Globus pallidus (tissue), 1 donor: ENCODE results near the gene H6PD.

Experiments
- DNase-seq: peaks from one replicate; pipeline ENCODE4 v3.0.0-alpha.2; 2015; ENCODE audit warnings: low spot score

Gene H6PD

DNA sequence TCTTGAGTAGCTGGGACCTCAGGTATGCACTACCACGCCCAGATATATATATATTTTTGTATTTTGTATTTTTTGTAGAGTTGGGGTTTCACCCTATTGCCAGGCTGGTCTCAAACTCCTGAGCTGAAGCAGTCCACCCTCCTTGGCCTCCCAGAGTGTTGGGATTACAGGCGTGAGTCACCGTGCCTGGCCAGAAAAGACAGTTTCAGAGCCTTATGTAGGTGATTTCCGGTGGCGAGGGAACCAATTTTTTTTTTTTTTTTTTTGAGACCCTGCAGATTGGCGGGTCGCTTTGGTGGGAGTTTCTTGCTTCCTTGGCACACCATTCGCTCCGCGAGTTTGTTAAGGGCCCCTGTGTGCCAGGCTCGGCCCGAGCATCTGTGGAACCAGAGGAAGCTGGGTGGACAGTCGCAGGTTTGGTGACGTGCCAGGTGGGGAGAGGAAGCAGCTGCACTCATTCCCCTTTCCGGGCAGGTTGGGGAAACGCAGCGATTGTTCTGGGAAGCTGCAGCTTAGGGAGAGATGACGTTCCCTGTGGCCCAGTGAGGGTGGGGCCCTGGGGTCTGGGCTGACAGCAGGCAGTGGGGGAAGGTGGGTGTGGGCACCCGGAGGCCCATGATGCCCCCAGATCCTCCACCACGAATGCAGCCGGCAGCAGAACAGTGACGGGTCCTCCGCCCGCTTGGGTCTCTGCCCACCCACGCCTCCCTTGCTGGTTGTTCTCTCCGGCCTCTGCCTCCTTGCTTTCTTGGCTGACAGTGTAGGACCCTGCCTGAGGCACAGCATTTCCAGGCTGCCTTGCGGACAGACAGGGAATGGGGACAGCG, 83.2 kb downstream of the H6PD start:
- no peak for DNase-seq

DNA sequence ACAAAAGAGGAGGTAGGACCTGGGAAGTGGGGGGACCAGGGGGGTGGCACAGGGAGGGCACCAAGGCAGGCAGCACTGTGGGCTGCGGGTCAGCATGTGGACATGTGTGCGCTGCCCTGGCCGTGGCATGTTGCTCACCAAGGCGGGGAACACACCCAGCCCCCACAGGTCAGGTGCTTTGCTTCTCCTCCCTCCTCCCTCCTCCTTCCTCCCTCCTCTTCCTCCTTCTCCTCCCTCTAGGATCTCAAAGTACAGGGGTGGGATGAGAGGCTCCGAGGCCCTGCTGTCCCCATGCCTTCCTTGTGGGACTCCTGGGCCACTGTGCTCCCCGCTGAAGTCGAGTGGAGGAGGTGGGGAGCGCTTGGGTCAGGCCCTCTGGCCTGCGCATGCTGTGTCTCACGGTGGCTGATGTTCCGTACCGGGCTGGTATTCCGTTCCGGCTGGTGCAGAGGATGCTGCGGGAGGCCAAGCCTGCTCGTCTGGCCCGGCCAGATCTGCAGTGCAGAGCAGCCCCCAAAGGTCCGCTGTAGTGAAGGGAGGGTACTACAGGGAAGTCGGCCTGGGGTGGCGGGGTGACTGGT, 84.7 kb downstream of the H6PD start:
- no peak for DNase-seq

DNA sequence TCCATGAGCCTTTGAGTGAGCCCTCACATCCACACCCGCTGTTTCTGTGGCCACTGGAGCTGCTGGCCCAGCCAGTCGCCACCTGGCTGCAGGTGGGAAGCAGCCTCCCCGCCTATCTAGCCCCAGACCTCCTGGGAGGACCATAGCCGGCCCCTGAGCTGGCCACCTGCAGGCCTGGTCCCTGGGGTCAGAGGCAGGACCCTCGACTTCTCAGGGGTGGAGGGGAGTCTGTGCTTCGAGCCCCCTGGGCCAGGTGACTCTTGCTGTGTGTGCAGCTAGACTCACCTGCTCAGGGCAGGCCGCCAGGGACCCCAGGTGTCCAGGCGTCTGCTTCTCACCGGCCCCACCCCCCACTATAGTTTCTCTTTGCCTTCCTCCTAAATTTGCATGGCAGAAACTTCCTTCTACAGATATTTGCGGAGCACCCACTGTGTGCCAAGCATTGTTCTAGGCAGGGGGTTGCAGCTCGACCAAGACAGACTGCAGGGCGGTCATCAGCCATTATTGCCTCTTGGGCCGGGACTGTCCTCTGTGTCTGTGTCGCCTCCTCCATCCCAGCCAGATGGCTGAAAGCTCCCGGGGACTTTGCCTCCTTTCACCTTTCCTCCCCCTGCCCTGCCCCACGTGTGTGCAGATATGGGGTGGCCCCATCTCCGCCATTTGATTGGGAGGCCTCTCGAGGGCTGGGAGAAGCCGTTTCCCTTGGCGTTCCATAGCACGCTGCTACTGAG, 85.4 kb downstream of the H6PD start:
- no peak for DNase-seq
